HG03520 (cell line): ENCODE data around the gene B9D1.

Experiments
- ATAC-seq: cut with Tn5 transposase; IDR thresholded peaks from one replicate; pipeline ENCODE4 v1.9.1; 2021; ENCODE audit warnings: mild to moderate bottlenecking, moderate library complexity; ENCODE audit not compliant: unreplicated experiment

The B9D1 gene

DNA sequence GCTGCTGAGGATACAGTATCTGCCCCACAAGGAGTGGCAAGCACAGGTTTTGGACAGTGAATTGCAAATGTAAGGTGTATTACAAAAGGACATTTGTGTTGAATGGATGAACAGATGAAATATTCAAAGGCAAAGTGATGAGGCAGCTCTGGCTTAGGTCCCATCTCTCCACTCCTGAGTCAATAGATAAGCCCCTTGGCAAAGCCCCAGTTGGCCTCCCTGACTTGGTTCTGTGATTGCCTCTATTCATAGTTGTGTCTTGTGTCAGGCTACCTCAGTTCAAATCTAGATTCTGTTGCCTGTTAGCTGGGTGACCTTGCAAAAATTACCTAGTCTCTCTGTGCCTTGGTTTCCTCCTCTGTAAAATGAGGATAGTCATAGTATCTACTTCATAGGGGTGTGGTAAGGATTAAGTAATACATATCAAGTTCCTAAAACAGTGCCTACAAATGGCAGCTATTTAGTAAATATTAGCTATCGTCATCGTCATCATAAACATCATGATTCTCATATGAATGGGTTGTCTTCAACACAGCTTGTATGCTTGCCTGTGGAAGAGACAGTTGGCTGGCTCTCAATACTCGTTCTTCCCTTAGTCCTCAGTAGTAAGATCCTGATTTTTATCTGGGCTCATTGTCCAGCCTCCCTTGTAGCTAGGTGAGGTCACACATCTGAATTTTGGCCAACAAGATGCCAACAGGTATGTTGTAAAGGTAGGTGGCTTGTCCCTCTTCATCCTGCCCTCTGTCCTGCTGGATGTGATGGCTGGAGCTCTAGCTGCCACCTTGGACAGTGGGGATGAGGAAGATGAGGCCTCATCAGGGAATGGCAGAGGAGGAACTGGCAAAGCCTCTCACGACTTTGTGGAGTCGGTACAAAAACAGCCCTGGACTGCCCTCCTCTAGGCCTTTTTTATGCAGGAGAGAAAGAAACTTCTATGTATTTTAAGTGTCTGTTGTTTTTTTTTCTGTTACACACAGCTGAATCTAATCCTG lies 26.6 kb upstream of the B9D1 start:
- no peak for ATAC-seq

DNA sequence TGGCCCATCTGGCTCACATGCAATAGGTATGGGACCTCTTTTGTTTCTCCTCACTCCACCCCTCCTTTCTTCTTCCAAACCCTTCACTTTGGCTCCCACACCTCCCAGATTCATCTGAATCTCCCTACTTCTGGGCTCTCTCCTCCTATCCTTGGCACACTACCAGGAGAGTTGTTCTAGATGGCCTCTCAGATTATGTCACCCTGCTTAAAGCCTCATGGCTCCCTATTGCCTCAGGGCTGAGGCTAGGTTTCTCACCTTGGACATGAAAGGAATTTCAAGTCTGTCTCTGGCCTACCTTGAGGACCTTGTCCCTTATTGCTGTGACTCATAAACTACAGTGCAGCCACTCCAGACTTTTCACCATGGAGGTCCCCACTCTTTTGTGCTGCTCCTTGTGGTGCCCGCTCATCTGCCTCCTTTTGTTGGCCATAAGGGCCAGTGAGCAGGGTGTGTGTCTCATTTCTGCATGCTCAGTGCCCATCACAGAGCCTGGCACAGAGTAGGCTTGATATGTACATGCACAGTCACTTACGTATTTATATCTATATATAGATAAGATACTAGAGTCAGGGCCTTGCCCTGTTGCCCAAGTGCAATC lies 25.5 kb upstream of the B9D1 start:
- no peak for ATAC-seq

DNA sequence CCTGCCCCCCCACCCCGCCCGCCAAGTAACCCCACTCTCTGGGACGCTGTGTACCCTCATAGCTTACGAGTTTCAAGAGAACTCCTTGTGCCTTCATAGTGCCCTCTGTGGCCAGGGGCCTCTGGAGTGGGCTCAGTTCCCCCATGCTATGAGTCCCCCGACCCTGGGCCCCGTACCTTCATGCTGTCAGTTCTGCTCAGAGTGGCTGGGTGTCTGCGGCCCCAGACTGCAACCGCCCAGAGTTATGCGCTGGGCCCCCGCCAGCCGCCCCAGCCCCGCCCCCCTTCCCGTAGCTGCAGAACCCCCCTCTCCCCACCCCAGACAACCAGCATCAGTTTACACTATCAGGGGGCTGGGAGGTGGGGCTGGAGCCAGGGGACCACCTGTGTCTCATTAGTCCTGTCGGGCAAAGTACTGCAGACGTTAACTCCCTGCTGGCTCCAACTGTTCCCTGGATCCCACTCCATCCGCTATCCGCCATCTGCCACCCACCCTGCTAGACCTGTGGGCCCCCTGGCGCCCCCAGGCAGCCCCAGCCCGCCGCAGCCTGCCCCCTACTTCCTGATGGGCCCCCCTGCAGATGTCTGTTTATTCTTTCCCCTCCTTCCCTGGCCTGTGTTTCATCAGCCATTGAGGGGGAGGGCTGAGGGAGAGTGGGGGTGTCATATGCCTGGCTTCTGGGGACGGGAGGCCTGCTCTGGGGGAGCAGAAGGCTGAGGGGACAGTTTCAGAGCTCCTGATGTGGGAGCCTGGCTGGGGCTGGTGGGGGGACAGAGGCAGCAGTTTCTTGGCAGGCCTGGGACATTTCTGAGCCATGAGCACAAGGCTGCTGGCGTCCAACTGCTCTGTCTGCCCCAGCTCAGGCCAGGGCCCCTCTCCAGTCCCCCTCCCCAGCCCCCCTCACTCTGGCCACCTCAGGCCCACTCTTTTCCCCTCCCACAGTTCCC lies 24.7 kb upstream of the B9D1 start, which contains the start of gene MFAP4:
MFAP4 (minus strand) TSS at position 217 of the 947 bp plus-strand sequence; CDS start at position 182, 35 bp downstream.
- no peak for ATAC-seq

DNA sequence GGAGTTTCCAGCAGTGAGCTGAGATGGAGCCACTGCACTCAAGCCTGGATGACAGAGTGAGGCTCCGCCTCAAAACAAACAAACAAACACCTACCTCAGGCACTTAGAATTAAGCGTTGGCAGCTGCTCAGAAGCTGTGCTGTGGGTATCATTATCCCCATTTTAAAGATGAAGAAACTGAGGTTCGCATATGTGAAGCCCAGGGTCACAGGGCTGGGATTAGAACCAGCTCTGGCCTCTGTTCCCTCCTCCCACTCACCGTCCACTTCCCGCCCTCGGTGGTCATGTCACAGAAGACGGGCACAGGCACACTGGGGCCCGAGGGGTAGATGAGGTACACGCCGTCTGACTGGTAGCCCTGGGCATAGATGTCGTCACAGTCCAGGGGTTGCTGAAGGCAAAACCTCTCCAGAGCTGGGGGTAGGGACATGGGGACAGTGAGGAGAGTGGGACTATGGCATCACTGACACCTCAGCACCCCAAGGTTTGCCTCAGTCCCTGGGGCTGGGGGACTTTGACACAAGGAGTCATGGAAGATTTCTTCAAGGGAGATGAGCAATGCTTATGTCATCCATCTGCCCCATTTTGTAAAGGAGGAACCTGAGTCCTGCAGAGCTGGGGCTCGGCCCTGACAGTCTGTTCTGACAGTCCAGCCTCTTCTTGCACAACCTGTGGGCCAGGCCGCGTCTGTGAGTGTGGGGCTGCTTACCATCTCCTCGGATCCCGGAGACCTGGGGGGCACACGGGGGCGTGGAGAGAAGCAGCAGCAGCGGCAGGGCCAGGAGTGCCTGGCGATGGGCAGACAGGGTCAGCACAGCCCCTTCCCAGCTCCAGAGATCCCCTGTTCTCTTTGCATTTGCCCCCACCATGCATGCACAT lies 23.8 kb upstream of the B9D1 start:
- ATAC-seq, result no peak

DNA sequence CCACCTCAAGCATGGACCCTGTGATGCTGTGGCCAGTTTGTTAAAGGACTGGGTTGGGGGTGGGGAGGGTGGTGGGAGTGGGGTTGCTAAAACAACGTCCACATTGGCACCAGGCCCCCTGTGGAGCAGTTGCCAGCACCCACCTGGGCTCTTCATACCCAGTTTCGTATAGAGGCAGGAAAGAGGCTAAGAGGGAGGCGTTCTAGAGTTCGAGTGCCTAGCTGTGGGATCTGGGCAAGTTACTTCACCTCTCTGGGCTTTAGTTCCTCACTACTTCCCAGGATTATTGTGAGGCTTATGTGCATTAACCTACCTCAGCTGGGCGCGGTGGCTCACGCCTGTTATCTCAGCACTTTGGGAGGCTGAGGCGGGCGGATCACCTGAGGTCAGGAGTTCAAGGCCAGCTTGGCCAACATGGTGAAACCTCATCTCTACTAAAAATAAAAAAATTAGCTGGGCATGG lies 23.0 kb upstream of the B9D1 start:
- no peak for ATAC-seq

DNA sequence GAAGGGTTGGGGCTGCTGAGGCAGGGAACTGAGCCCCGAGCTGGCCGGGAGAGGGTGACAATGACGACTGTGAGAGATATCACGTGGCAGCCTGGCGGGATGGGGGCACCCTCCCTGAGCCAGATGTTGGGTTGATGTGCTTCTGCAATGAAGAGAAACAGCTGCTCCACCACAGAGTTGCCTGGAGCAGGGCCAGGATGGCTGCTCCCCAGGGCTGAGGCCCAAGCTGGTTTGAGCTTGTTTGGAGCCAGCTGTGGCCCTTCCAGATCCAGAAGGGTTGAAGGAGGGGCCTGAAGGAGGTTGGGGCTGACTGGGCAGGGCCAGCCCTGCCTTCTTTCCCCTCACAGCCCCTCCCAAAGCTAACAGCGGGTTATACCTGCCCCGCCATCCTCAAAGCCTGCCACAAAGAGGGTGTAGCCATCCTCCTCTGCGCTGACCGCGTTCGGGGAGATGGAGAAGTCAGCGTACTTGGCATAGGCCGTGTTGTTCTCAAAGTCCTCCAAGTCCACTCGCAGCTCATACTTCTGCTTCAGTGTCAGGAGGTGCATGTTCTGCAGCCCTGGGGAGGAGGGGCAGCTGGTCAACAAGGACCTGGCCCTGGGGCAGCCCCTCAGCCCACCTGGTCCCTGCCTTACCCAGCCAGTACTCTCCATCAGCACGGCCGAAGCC lies 22.3 kb upstream of the B9D1 start:
- ATAC-seq, result no peak

DNA sequence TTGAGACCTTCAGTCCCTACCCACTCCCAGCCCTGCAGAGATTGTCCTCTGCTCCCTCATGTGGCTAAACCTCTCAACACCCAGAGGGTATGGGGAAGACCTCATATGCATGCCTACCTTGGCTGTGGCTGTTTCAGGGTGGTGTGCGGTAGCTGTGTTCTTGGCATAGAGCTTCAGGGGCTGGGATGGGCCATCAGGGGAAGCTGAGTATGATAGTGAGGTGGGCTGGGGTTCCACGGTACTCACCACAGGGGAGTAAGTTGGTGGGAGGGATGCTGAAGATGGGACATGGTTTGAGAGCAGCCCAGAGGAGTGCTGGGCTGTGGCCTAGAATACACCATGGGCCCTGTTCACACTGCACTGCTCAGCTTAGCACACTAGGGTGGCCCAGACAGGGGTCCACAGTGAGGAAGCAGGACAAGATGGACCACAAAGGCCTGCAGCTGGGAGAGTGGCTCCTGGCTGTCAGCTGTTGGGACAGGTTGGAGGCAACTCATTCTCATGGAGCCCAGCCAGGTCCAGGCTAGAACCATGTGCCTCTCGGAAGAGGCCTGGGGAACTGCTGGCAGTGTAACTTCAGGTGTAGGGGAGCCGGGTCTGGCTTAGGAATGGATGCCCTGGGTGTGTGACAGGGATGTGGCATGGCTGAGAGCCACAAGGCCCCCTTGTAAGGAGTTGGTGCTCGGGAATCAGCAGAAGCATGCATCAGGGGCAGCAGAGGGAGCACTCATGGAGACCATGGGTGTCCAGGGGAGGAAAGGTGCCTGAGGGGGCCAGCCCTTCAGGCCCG lies 21.4 kb upstream of the B9D1 start:
- no peak for ATAC-seq

DNA sequence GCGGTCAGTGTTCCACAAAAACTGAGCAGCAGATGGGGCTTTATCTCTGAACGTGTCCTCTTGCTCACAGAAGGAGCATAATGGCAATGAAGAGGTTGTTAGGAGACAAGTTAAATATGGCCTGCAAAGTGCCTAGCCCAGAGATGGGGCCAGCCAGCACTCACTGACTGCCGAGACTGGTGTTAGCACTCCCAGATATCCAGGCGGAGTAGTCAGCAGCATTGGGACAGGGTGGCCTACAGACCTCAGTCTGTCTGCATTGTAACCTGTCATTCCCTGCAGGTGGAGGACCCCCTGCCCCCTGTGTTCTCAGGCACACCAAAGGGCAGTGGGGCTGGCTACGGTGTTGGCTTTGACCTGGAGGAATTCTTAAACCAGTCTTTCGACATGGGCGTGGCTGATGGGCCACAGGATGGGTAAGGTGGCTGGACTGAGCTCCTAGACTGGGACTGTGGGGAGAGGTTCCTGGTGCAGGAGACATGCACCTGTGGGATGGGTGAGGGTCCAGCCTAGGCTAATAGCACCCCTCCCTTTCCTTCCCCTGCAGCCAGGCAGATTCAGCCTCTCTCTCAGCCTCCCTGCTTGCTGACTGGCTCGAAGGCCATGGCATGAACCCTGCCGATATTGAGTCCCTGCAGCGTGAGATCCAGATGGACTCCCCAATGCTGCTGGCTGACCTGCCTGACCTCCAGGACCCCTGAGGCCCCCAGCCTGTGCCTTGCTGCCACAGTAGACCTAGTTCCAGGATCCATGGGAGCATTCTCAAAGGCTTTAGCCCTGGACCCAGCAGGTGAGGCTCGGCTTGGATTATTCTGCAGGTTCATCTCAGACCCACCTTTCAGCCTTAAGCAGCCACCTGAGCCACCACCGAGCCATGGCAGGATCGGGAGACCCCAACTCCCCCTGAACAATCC lies 20.3 kb upstream of the B9D1 start:
- no peak for ATAC-seq

DNA sequence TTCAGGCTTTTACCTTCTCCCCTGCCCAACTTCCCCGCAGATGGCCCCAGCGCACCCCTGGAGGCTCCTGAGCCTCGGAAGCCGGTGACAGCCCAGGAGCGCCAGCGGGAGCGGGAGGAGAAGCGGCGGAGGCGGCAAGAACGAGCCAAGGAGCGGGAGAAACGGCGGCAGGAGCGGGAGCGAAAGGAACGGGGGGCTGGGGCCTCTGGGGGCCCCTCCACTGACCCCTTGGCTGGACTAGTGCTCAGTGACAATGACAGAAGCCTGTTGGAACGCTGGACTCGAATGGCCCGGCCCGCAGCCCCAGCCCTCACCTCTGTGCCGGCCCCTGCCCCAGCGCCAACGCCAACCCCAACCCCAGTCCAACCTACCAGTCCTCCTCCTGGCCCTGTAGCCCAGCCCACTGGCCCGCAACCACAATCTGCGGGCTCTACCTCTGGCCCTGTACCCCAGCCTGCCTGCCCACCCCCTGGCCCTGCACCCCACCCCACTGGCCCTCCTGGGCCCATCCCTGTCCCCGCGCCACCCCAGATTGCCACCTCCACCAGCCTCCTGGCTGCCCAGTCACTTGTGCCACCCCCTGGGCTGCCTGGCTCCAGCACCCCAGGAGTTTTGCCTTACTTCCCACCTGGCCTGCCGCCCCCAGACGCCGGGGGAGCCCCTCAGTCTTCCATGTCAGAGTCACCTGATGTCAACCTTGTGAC lies 19.4 kb upstream of the B9D1 start:
- no peak for ATAC-seq

DNA sequence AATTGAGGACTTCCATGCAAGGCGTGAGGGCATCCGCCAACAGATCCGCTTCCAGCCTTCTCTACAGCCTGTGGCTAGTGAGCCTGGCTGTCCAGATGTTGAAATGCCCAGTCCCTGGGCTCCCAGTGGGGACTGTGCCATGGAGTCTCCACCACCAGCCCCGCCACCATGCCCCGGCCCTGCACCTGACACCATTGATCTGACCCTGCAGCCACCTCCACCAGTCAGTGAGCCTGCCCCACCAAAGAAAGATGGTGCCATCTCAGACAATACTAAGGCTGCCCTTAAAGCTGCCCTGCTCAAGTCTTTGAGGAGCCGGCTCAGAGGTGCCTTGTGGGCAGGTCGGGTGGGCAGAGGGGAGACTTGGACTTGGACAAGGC lies 18.8 kb upstream of the B9D1 start:
- no peak for ATAC-seq

DNA sequence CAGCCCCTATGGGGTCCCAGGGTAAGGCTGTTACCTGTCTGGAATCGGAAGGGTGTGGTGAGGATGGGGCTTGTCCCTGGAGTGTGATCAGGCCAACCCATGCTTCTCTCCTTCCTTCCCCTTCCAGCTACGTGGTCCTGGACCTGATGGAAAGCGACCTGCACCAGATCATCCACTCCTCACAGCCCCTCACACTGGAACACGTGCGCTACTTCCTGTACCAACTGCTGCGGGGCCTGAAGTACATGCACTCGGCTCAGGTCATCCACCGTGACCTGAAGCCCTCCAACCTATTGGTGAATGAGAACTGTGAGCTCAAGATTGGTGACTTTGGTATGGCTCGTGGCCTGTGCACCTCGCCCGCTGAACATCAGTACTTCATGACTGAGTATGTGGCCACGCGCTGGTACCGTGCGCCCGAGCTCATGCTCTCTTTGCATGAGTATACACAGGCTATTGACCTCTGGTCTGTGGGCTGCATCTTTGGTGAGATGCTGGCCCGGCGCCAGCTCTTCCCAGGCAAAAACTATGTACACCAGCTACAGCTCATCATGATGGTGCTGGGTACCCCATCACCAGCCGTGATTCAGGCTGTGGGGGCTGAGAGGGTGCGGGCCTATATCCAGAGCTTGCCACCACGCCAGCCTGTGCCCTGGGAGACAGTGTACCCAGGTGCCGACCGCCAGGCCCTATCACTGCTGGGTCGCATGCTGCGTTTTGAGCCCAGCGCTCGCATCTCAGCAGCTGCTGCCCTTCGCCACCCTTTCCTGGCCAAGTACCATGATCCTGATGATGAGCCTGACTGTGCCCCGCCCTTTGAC lies 18.2 kb upstream of the B9D1 start:
- no peak for ATAC-seq

DNA sequence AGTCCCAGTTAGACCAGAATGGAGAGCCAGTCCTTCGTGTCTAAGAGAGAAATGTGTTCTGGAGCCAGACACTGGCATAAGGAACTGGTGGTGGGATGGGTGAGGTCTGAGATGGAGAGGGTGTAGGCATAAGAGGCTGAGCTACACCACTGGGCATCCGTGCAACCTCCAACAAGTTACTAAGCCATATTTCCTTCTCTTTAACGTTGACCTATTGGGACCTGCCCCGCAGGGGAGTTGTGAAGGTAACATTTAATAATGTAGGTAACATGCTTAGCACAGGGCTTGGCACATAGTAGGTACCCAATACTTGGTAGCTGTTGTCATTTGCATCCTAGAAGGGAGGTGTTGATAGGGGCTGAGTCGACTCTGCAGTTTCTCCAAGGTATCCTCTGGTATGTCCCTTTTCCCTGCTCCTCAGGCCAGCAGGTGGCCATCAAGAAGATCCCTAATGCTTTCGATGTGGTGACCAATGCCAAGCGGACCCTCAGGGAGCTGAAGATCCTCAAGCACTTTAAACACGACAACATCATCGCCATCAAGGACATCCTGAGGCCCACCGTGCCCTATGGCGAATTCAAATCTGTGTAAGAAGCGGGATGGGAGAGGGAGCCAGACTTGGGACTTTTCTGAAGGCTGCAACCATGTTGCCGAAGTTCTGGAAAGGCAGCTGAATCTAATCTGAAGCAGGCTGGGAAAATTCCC lies 17.0 kb upstream of the B9D1 start:
- no peak for ATAC-seq

DNA sequence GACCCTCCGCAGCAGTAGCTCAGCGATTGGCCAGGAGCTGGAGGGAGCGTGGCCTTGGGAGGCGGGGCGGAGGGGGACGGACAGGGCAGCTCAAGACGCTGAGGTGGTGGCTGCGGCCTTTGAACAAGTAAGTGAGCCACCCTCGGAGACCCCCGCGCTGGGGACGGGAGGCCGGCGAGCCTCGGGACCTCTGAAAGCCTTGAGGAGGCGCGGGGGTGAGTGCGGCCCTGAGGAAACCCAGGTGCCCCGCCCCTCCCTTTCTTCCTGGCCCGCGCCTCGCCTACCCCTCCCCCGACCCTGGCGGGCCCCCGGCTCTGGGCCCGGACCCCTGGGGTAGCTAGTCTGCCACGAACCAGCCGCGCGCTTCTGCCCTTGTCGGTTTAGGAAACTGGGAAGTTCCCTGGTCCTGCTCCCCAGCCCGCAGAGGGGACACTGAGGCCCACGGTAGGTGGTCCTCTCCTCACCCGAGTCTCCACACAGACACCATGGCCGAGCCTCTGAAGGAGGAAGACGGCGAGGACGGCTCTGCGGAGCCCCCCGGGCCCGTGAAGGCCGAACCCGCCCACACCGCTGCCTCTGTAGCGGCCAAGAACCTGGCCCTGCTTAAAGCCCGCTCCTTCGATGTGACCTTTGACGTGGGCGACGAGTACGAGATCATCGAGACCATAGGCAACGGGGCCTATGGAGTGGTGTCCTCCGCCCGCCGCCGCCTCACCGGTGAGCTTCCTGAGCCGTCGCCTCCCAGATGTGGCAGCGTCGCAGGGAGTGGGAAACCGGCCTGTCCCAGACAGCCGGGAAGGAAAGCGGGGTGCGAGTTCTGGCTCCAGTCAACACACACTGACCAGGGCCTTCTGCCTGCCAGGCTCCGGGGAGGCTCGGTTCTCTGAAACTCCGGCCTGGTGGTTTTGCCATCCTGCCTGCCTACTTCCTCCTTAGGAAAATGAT lies 16.2 kb upstream of the B9D1 start, which contains the start of gene MAPK7:
MAPK7 (plus strand) TSS at position 83 of the 945 bp plus-strand sequence; CDS start at position 486, 403 bp downstream.
- ATAC-seq, result no peak
